Stimulated activated CD4-positive, alpha-beta T cell treated with anti-CD3 and anti-CD28 coated beads, Interleukin-4, amount 100 ng/mL, for 4 hours (primary cell): ENCODE results near the gene ERGIC1.

ENCODE experiments used
- DNase-seq, 2 experiments: peaks; one replicate each; pipeline ENCODE4 v3.0.0-alpha.2; 2020

Gene ERGIC1

GRCh38 chr5:172999372-172999973 is 165.4 kb downstream of the ERGIC1 start:
- no peak for DNase-seq

- no peak for DNase-seq
Measured at GRCh38 chr5:172999974-173000373, 165.9 kb downstream of the ERGIC1 start.

- no peak for DNase-seq
Measured at GRCh38 chr5:173001229-173001841, 167.3 kb downstream of the ERGIC1 start.
